ENCODE data around the gene OR6Y1.

- no peak for TF ChIP-seq SIN3A (IDR thresholded peaks at IDR 0.05; ENCODE audit: borderline replicate concordance, low read depth, low read length)
- TF ChIP-seq ZNF766 (CRISPR knock-in tag; IDR thresholded peaks at IDR 0.05; ENCODE audit: borderline replicate concordance): no peak
Measured at GRCh38 chr1:158496374-158496773, 57.8 kb downstream of the OR6Y1 start.

Data from HepG2 (cell line).